ENCODE results near the gene CALD1.

Gene CALD1

GRCh38 chr7:134941185-134941900, 161.9 kb downstream of the CALD1 start:
- H3K36me3 ChIP-seq (ENCODE audit: control insufficient read depth, low read length), result no peaks in the 10 kb centered on the region
- no peak overlapping the region for H3K4me3 ChIP-seq (ENCODE audit: low read length)
- H3F3A ChIP-seq (ENCODE audit: control insufficient read depth, insufficient read depth), result no peaks in the 10 kb centered on the region
- H3K27ac ChIP-seq (ENCODE audit: low read depth, low read length), result no peak overlapping the region
- H3K4me1 ChIP-seq (ENCODE audit: control insufficient read depth, low read length), result no peaks in the 10 kb centered on the region
- H3K79me2 ChIP-seq (ENCODE audit: control insufficient read depth, low read length), result no peaks in the 10 kb centered on the region
- H3K9me2 ChIP-seq (replicated peaks; ENCODE audit: control insufficient read depth, low read length), result no peaks in the 10 kb centered on the region
- no peak overlapping the region for H3K4me2 ChIP-seq (ENCODE audit: low read length)
- H3K9me3 ChIP-seq (ENCODE audit: control insufficient read depth, insufficient read depth, low read length), result no peaks in the 10 kb centered on the region
- H4K20me1 ChIP-seq (ENCODE audit: control insufficient read depth, insufficient read depth, low read depth, low read length), result no peaks in the 10 kb centered on the region
- TF ChIP-seq CTCF (IDR thresholded peaks at IDR 0.05; ENCODE audit: low read depth, low read length, poor library complexity, severe bottlenecking), result no peak
- no peak for TF ChIP-seq EZH2phosphoT487 (IDR thresholded peaks at IDR 0.05; ENCODE audit: borderline replicate concordance, low read length)
- peaks cover 20% of the 10 kb centered on the region for H3K27me3 ChIP-seq (ENCODE audit: control insufficient read depth, low read length)

DNA sequence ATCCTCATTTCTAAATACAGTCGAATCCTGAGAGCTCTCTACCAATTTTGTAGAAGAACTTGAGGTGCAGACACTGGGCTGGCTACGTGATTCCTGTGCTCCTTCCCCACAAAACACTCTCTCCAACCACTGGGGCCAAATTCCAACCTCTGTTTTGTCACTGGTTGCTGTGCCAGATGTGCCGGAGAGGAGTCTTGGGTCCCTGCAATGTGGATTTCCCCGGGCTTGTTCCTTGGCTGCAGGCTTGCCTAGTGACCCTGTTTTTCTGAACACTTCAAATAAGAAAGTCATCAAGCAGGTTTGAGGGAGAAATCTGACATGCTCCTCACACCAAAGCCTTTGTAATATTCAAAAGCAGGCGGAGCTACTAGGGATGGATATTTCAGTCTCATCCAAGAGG, 162.5 kb downstream of the CALD1 start:
- H3F3A ChIP-seq (ENCODE audit: control insufficient read depth, insufficient read depth), result no peaks in the 10 kb centered on the region
- peaks cover 20% of the 10 kb centered on the region for H3K27me3 ChIP-seq (ENCODE audit: control insufficient read depth, low read length)
- no peak for TF ChIP-seq CTCF (IDR thresholded peaks at IDR 0.05; ENCODE audit: low read depth, low read length, poor library complexity, severe bottlenecking)
- no peak for TF ChIP-seq EZH2phosphoT487 (IDR thresholded peaks at IDR 0.05; ENCODE audit: borderline replicate concordance, low read length)
- H3K4me2 ChIP-seq (ENCODE audit: low read length), result no peak overlapping the region
- H3K4me3 ChIP-seq (ENCODE audit: low read length), result no peak overlapping the region
- no peaks in the 10 kb centered on the region for H4K20me1 ChIP-seq (ENCODE audit: control insufficient read depth, insufficient read depth, low read depth, low read length)
- H3K27ac ChIP-seq (ENCODE audit: low read depth, low read length), result no peak overlapping the region
- H3K4me1 ChIP-seq (ENCODE audit: control insufficient read depth, low read length), result no peaks in the 10 kb centered on the region
- no peaks in the 10 kb centered on the region for H3K9me3 ChIP-seq (ENCODE audit: control insufficient read depth, insufficient read depth, low read length)
- H3K79me2 ChIP-seq (ENCODE audit: control insufficient read depth, low read length), result no peaks in the 10 kb centered on the region
- H3K9me2 ChIP-seq (replicated peaks; ENCODE audit: control insufficient read depth, low read length), result no peaks in the 10 kb centered on the region
- no peaks in the 10 kb centered on the region for H3K36me3 ChIP-seq (ENCODE audit: control insufficient read depth, low read length)

DNA sequence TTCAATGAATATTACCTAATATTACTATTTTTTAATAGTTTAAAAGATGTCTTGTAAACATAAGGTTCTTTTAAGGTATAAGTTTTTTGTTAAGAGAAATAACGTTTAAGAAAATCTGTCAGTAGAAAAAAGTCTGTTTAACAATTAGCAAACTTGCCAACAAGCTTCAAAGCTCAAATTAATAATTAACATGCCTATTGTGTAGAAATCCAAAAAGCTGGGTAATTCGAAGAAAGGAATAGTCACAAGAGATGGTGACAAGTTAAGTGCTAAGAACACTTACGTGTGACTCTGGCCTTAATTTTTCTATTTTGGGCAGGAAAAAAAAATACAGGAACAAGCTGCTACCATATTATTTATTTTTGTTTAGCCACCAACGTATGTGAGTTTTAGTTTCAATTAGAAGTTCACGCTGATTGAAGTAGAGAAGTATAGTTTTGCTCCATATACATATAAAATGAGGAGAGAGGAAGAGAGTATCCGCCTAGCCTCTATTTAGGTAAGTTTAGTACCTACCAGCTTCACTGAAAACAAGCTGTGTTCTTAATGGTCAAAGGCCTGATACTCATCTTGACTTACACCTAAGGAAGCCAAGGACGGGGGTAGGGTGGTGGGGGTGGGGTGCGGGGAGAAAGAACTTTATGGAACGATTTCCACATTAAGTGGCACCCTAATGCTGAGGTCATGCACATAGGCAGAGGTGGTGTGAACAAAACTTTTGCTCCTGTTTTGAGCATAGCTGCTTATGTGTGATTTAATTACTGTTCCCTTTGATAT, 163.4 kb downstream of the CALD1 start:
- H3F3A ChIP-seq (ENCODE audit: control insufficient read depth, insufficient read depth), result no peaks in the 10 kb centered on the region
- TF ChIP-seq EZH2phosphoT487 (IDR thresholded peaks at IDR 0.05; ENCODE audit: borderline replicate concordance, low read length) (no peak), CTCF (IDR thresholded peaks at IDR 0.05; ENCODE audit: low read depth, low read length, poor library complexity, severe bottlenecking) (no peak)

More for the DNA sequence above, 163.4 kb downstream of the CALD1 start:
- no peaks in the 10 kb centered on the region for H3K4me1 ChIP-seq (ENCODE audit: control insufficient read depth, low read length)
- H3K9me2 ChIP-seq (replicated peaks; ENCODE audit: control insufficient read depth, low read length), result no peaks in the 10 kb centered on the region
- H3K79me2 ChIP-seq (ENCODE audit: control insufficient read depth, low read length), result no peaks in the 10 kb centered on the region
- no peaks in the 10 kb centered on the region for H4K20me1 ChIP-seq (ENCODE audit: control insufficient read depth, insufficient read depth, low read depth, low read length)
- H3K4me3 ChIP-seq (ENCODE audit: low read length), result no peak overlapping the region
- no peaks in the 10 kb centered on the region for H3K9me3 ChIP-seq (ENCODE audit: control insufficient read depth, insufficient read depth, low read length)
- H3K27me3 ChIP-seq (ENCODE audit: control insufficient read depth, low read length), result peaks cover 20% of the 10 kb centered on the region
- no peak overlapping the region for H3K27ac ChIP-seq (ENCODE audit: low read depth, low read length)
- no peak overlapping the region for H3K4me2 ChIP-seq (ENCODE audit: low read length)
- H3K36me3 ChIP-seq (ENCODE audit: control insufficient read depth, low read length), result no peaks in the 10 kb centered on the region
